A673 (cell line): ENCODE data around the gene MEAK7. TPM values are rescaled to one million over a fixed set of nuclear protein-coding genes. Genes with fewer than 3 reads are reported as not detected.

Experiments
- BruUV-seq: library from RNA; stranded (reverse); fragments of 400-500 nt; replicated peaks from 2 replicates; lab custom pipeline; 2021; lab: Mats Ljungman, UMichigan
- CTCF ChIA-PET: fragments of 300-600 bp; sonication (Branson Sonifier 250); formaldehyde crosslinking; loops from one replicate; lab custom pipeline; 2022; ENCODE audit warnings: antibody characterized with exemption; lab: Charles Lee
- POLR2A ChIA-PET: fragments of 300-600 bp; sonication (Branson Sonifier 250); formaldehyde crosslinking; loops from one replicate; lab custom pipeline; 2022; ENCODE audit warnings: antibody characterized with exemption; ENCODE audit not compliant: low non-redundant PET; lab: Charles Lee
- DNase-seq: peaks from one replicate; pipeline ENCODE4 v3.0.0-alpha.2; 2015; ENCODE audit warnings: low spot score
- H3K27ac ChIP-seq: fragments of 200-600 bp; sonication (generic); 2 replicates; pipeline ENCODE4 v1.5.1; 2016; ENCODE audit warnings: mixed run types, low read depth, mild to moderate bottlenecking, mixed read lengths, antibody characterized with exemption, low read length; ENCODE audit not compliant: poor library complexity, severe bottlenecking
- H3K27me3 ChIP-seq: fragments of 200-600 bp; sonication (generic); replicated peaks from 2 replicates; pipeline ENCODE4 v1.6.1; 2017; ENCODE audit warnings: mixed run types, low read depth, mild to moderate bottlenecking, mixed read lengths, antibody characterized with exemption, low read length; ENCODE audit not compliant: insufficient read depth, poor library complexity
- H3K36me3 ChIP-seq: fragments of 200-600 bp; sonication (generic); 2 replicates; pipeline ENCODE4 v1.6.1; 2016; ENCODE audit warnings: mixed run types, mild to moderate bottlenecking, mixed read lengths, antibody characterized with exemption, low read length; ENCODE audit not compliant: insufficient read depth, poor library complexity, severe bottlenecking
- H3K4me1 ChIP-seq: fragments of 200-600 bp; sonication (generic); 2 replicates; pipeline ENCODE4 v1.6.1; 2017; ENCODE audit warnings: mixed run types, mild to moderate bottlenecking, mixed read lengths, antibody characterized with exemption, low read length; ENCODE audit not compliant: insufficient read depth, poor library complexity, severe bottlenecking
- H3K4me3 ChIP-seq: fragments of 200-600 bp; sonication (generic); 2 replicates; pipeline ENCODE4 v1.5.1; 2016; ENCODE audit warnings: low read depth, mixed run types, mild to moderate bottlenecking, mixed read lengths, low read length; ENCODE audit not compliant: poor library complexity, severe bottlenecking
- H3K9me3 ChIP-seq: fragments of 200-600 bp; sonication (generic); 2 replicates; pipeline ENCODE4 v1.6.1; 2016; ENCODE audit warnings: mixed run types, low read depth, mild to moderate bottlenecking, mixed read lengths, antibody characterized with exemption, low read length; ENCODE audit not compliant: poor library complexity, severe bottlenecking
- CTCF ChIP-seq: fragments of 300-800, 200-600 bp; sonication (generic); conservative IDR thresholded peaks from 2 replicates; pipeline ENCODE4 v1.5.1; 2017; ENCODE audit warnings: low read depth, mild to moderate bottlenecking, antibody characterized with exemption, low read length, moderate library complexity, mixed read lengths
- EZH2 ChIP-seq: fragments of 200-600 bp; sonication (generic); IDR thresholded peaks from 2 replicates; pipeline ENCODE4 v1.6.1; 2017; ENCODE audit warnings: borderline replicate concordance, low read depth, mild to moderate bottlenecking, mixed read lengths, antibody characterized with exemption, low read length; ENCODE audit not compliant: poor library complexity, severe bottlenecking
- intact Hi-C: fragments of 100-400 bp; cut with micrococcal nuclease; formaldehyde crosslinking; loops from one replicate; pipeline ENCODE4 v1.10.0; 2022; ENCODE audit not compliant: unreplicated experiment
- total RNA-seq: library from RNA; stranded (reverse); gene quantifications from 2 replicates; pipeline ENCODE4 v1.2.3, GENCODE V29; 2021

Gene MEAK7
- total RNA-seq, 1 experiment from 2014 or later, result 11.6 TPM

GRCh38 chr16:84530590-84530989 is 26.1 kb upstream of the MEAK7 start:
- CTCF ChIA-PET, result no interaction called here
- no peaks in the 10 kb centered on the region for H3K4me1 ChIP-seq
- intact Hi-C loops, result no loop called here
- BruUV-seq, result no TSS peak
- no peaks in the 10 kb centered on the region for H3K36me3 ChIP-seq
- no peak for DNase-seq
- no peak overlapping the region for H3K4me3 ChIP-seq
- H3K9me3 ChIP-seq, result no peaks in the 10 kb centered on the region
- H3K27me3 ChIP-seq, result no peaks in the 10 kb centered on the region
- TF ChIP-seq EZH2 (no peak), CTCF (no peak)
- POLR2A ChIA-PET, result no interaction called here
- H3K27ac ChIP-seq, result no peak overlapping the region

DNA sequence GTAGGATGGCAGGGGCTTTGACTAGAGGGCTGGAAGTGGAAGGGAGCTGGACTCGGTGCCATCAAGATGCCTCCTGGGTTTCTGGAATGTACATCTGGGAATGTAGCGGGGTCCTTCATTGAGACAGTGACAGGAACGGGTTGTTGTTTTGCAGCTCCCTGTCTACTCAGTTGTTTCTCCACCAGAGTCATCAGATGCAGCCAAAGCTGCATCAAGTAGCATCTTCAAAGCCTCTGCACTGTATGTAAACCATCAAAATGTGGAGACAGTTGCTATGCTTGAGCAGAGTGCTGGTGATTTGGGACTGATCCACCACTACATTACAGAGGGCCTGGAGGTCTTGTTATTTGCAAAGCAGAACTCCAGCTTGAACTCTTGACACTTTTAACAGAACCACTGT is 25.1 kb upstream of the MEAK7 start:
- intact Hi-C loops, result no loop called here
- no peak overlapping the region for H3K4me3 ChIP-seq
- BruUV-seq, result no TSS peak
- ChIA-PET POLR2A (no interaction called here), CTCF (no interaction called here)
- H3K36me3 ChIP-seq, result no peaks in the 10 kb centered on the region
- no peak overlapping the region for H3K27ac ChIP-seq
- no peaks in the 10 kb centered on the region for H3K4me1 ChIP-seq
- H3K9me3 ChIP-seq, result no peaks in the 10 kb centered on the region
- DNase-seq, result no peak
- no peak for TF ChIP-seq EZH2
- TF ChIP-seq CTCF, result no peak
- H3K27me3 ChIP-seq, result no peaks in the 10 kb centered on the region

DNA sequence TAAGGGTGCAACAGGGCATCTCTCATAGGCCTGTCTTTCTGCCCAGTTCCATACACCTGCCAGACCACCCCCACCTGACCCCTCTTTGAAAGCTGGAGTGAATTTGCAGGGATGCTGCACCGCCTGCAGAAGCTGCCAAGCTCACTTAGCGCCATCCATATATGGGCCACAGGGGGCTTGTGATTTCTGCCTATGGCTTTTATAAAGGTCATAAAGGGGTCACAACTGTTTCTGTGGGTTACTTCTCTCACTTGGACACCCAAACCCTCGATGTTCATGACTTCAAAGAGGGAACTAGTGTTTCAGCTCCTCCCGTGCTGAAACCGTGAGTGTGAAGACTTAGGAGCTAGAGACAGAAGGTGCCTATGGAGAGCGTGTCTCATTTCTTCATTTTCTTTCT is 23.9 kb upstream of the MEAK7 start:
- H3K27ac ChIP-seq, result no peak overlapping the region
- H3K9me3 ChIP-seq, result no peaks in the 10 kb centered on the region
- no peak for DNase-seq
- no peaks in the 10 kb centered on the region for H3K27me3 ChIP-seq
- no peaks in the 10 kb centered on the region for H3K4me1 ChIP-seq
- H3K4me3 ChIP-seq, result no peak overlapping the region
- H3K36me3 ChIP-seq, result no peaks in the 10 kb centered on the region
- TF ChIP-seq EZH2 (no peak), CTCF (no peak)
- intact Hi-C loops, result no loop called here
- ChIA-PET CTCF (no interaction called here), POLR2A (no interaction called here)
- no TSS peak for BruUV-seq
